Measurements from ENCODE around the gene ATP5F1E.
"Not testable (repeated sequence)": the region's sequence is repeated elsewhere in the genome, so short reads cannot be mapped to it uniquely, and the experiment has no call there.

The ATP5F1E gene

DNA sequence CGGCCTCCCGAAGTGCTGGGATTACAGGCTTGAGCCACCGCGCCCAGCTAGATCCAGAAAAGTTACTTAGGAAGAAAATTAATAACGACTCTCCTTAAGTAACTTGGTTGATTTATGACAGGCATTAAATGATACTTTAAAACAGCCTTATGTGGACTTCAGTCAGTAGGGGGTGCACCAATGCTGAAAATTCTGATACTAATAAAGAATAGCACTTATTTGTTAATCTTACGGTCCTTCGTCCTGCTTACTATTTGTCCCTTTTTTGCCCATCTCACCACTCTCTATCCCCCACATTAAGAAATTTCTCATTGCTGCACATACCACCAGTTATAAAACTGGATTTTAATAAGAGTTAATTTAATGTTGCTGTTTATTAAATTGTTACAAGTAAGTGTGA lies 23.2 kb upstream of the ATP5F1E start:
- H3K9me3 Mint-ChIP-seq = no peaks in the 10 kb centered on the region
- H3K27ac Mint-ChIP-seq = no peak overlapping the region
- H3K4me1 Mint-ChIP-seq (ENCODE audit: low read depth in 2 of 2) = no peaks in the 10 kb centered on the region
- peaks cover 34 to 40% of the 10 kb centered on the region in 2 donors for H3K27me3 Mint-ChIP-seq
- DNase-seq = peak; percentile 14 to 33 (median 17)
- no peaks in the 10 kb centered on the region for H3K36me3 Mint-ChIP-seq (ENCODE audit: insufficient read depth)
- no peak overlapping the region for H3K4me3 Mint-ChIP-seq
- peak; percentile 43 for ATAC-seq (replicated peaks)

DNA sequence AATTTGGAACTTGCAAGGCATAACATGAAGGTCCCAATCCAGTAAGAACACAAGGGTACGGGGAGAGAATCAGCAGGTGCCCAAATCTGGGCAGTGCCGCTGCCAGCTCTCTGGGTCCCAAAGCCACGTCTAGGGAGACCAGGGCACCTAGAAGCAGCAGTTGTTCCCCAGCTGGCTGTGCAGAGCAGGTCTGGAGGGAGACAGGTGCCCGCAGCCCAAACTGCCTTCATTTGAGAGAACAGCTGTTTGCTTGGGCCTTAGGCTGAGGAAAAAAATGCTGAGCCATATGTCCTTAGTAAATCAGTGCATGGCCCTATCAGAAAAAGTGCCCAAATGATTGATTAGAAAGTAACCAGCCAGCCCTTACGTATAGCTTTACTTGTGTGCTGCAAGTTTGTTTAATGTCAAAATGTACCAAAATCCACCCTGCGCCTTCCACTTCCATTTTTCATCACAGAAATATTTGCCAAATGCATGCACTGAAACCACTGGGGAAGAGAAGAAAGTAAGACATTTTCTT lies 19.6 kb upstream of the ATP5F1E start:
- H3K4me3 Mint-ChIP-seq = no peak overlapping the region
- H3K9me3 Mint-ChIP-seq = no peaks in the 10 kb centered on the region
- peaks cover 49 to 64% of the 10 kb centered on the region in 2 donors for H3K27me3 Mint-ChIP-seq
- DNase-seq (no peak), ATAC-seq (replicated peaks) (no peak)
- H3K36me3 Mint-ChIP-seq (ENCODE audit: insufficient read depth) = no peaks in the 10 kb centered on the region
- no peak overlapping the region for H3K27ac Mint-ChIP-seq
- no peaks in the 10 kb centered on the region for H3K4me1 Mint-ChIP-seq (ENCODE audit: low read depth in 2 of 2)

DNA sequence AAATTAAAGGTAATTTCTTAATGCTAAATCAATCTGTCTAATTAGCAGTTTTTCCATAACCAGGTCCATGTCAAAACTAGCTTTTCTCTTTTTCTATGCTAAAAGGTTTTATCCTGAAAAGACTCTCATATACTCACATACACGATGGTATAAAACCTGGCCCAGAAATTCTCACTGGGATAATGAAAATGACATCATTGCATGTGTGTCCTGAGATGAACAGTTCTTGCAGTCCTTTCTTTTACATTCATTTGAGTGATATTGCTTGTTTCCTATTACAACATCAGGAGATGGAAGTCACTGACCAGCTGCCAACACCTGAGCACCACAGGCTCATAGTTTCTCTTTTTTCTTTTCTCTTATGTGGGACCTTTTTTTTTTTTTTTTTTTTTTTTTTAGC lies 18.3 kb upstream of the ATP5F1E start:
- H3K36me3 Mint-ChIP-seq (ENCODE audit: insufficient read depth) = no peaks in the 10 kb centered on the region
- H3K9me3 Mint-ChIP-seq = no peaks in the 10 kb centered on the region
- DNase-seq (no peak), ATAC-seq (replicated peaks) (no peak)
- H3K4me3 Mint-ChIP-seq = no peak overlapping the region
- H3K4me1 Mint-ChIP-seq (ENCODE audit: low read depth in 2 of 2) = no peaks in the 10 kb centered on the region
- H3K27ac Mint-ChIP-seq = no peak overlapping the region
- H3K27me3 Mint-ChIP-seq = peaks cover 49 to 64% of the 10 kb centered on the region in 2 donors

DNA sequence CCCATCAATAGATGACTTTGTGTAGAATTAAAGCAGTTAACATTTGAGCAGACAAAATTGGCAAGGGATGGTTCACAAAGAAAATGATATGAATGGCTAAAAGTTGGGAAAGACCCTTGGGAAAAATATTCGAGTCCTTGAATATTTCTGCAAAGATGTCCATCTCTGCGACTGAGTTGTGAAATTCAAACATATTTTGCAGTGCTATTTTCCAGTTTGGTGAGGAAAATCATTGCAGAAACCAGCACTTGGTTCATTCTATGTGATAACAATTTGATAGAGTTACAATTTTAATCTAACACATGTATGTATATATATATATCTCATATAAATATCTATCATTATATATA lies 16.5 kb upstream of the ATP5F1E start:
- no peaks in the 10 kb centered on the region for H3K36me3 Mint-ChIP-seq (ENCODE audit: insufficient read depth)
- no peaks in the 10 kb centered on the region for H3K9me3 Mint-ChIP-seq
- peaks cover 4 to 5% of the 10 kb centered on the region in 2 donors for H3K4me1 Mint-ChIP-seq (ENCODE audit: low read depth in 2 of 2)
- no peak overlapping the region for H3K4me3 Mint-ChIP-seq
- H3K27ac Mint-ChIP-seq = no peak overlapping the region
- DNase-seq = no peak
- ATAC-seq (replicated peaks) = no peak
- peaks cover 43 to 53% of the 10 kb centered on the region in 2 donors for H3K27me3 Mint-ChIP-seq

DNA sequence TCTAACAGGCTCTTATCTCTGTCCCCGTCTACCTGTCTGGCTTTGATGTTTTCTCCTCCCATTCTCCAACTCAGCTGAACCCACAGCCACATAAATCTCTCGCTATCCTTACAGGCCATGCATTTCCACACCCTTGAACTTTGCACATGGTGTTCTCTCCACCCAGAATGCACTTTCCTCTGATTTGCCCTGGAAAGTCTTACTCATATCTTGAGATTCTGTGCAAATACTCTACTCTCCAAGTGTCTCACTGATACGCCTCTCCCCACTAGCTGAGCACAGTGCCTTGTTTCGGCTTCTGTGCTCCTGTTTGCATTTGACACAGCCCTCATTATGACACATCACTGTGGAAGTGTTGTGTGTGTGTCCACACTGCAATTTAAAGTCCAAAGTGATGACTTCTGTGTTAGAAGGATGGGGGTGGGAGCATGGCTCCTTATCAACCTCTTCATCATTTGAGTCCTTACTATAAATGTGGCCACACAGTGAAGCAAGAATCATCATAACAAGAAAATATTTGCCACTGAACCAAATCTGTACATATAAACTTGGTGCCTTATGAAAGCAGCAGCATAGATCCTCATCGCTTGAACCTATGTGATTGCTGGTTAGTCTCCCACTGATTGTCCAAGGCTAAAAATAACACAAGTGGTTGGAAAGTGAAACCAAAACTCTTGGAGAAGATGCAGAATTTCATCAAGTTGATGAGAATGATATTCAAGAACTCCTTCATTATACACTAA lies 16.0 kb upstream of the ATP5F1E start:
- Mint-ChIP-seq H3K36me3 (ENCODE audit: insufficient read depth) (peaks cover 5% of the 10 kb centered on the region), H3K4me1 (ENCODE audit: low read depth in 2 of 2) (peaks cover 9 to 11% of the 10 kb centered on the region in 2 donors), H3K4me3 (no peak overlapping the region), H3K27ac (no peak overlapping the region), H3K27me3 (peaks cover 38 to 48% of the 10 kb centered on the region in 2 donors), H3K9me3 (no peaks in the 10 kb centered on the region)
- ATAC-seq (replicated peaks) (no peak), DNase-seq (no peak)

DNA sequence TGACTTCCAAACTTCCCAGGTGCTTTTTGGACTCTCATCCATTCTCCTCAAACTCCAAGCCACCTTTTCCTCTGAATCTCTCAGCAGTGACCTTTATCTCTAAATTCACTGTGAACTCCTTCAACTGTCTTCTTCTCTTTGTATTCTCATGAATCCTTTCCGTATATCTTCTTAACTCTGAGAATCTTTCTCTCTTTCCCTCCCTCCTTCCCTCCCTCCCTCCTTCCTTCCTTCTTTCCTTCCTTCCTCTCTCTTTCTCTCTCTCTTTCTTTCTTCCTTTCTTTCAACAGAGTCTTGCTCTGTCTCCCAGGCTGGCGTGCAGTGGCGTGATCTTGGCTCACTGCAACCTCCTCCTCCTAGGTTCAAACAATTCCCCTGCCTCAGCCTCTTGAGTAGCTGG lies 14.7 kb upstream of the ATP5F1E start:
- no peak overlapping the region for H3K27ac Mint-ChIP-seq
- peaks cover 10 to 12% of the 10 kb centered on the region in 2 donors for H3K4me1 Mint-ChIP-seq (ENCODE audit: low read depth in 2 of 2)
- H3K4me3 Mint-ChIP-seq = no peak overlapping the region
- ATAC-seq (replicated peaks) (no peak), DNase-seq (no peak)
- peaks cover 8% of the 10 kb centered on the region for H3K36me3 Mint-ChIP-seq (ENCODE audit: insufficient read depth)
- H3K9me3 Mint-ChIP-seq = no peaks in the 10 kb centered on the region
- H3K27me3 Mint-ChIP-seq = peaks cover 32 to 39% of the 10 kb centered on the region in 2 donors

DNA sequence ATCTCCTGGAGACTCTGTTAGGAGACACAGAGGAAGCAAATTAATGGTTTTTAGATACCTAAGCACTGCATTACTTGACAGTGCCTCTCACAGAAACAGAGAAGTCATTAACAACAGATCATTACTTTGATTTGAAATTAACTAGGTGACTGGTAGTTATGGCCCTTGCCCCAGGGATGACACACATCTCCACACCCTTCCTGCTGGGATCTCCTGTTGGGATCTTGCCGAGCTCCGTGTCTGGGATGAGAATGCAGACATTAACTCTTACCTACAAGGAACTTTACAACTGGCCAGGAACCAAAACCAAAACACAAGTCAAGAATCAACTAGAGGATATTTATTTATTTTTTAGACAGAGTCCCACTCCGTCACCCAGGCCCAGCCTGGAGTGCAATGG lies 12.7 kb upstream of the ATP5F1E start:
- H3K36me3 Mint-ChIP-seq (ENCODE audit: insufficient read depth) = peaks cover 28% of the 10 kb centered on the region
- no peaks in the 10 kb centered on the region for H3K9me3 Mint-ChIP-seq
- ATAC-seq (replicated peaks) (no peak), DNase-seq (no peak)
- H3K4me1 Mint-ChIP-seq (ENCODE audit: low read depth in 2 of 2) = peaks cover 26 to 30% of the 10 kb centered on the region in 2 donors
- peak overlapping the region; percentile 93 to 96 for H3K27ac Mint-ChIP-seq
- H3K4me3 Mint-ChIP-seq = no peak overlapping the region
- H3K27me3 Mint-ChIP-seq = peaks cover 14 to 18% of the 10 kb centered on the region in 2 donors

DNA sequence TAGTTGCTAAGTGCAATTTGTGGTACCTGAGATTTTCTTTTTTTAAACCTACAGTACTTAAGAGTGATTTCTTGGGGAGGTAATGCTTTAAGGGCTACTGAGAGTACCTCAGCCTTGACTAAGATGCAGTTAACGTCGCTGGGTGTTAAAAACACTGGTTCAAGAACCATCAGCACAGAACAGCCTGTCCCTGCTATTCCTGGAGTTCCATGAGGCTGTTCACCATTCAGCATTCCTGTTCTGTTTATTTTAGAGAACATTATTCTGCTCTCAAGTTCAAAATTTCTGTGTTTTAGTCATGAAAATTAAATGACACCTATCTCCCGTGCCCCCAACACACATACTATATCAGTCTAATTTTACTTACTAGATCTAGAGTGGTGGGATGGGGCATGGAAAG lies 12.2 kb upstream of the ATP5F1E start:
- H3K4me3 Mint-ChIP-seq = no peak overlapping the region
- peaks cover 28% of the 10 kb centered on the region for H3K36me3 Mint-ChIP-seq (ENCODE audit: insufficient read depth)
- DNase-seq (no peak), ATAC-seq (replicated peaks) (no peak)
- H3K27ac Mint-ChIP-seq = peak overlapping the region; percentile 93 to 96
- H3K9me3 Mint-ChIP-seq = no peaks in the 10 kb centered on the region
- H3K4me1 Mint-ChIP-seq (ENCODE audit: low read depth in 2 of 2) = peaks cover 26 to 31% of the 10 kb centered on the region in 2 donors
- H3K27me3 Mint-ChIP-seq = peaks cover 10 to 13% of the 10 kb centered on the region in 2 donors

DNA sequence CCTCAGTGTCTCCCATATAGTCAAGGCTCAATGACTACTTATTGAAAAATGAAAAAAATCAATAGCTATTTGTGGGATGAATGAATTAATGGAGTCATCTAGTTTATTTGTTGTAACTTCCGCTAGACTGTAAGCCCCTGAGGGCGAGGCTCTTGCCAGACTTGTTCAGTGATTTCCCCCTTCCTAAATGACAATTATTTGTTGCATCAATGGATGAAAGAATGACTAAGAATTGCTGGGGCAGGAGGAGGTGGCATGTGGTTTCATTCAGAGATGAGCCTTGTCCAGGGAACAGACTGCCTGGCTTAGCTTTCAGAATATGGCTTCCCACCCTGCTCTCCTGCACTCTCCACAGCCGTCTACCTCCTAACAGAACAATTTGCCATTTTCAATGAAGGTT lies 11.6 kb upstream of the ATP5F1E start:
- ATAC-seq (replicated peaks) (peak; percentile 8), DNase-seq (peak in 1 of 3 experiments; percentile 3)
- peaks cover 8 to 10% of the 10 kb centered on the region in 2 donors for H3K27me3 Mint-ChIP-seq
- peak overlapping the region; percentile 93 to 96 for H3K27ac Mint-ChIP-seq
- H3K4me1 Mint-ChIP-seq (ENCODE audit: low read depth in 2 of 2) = peaks cover 26 to 35% of the 10 kb centered on the region in 2 donors
- H3K36me3 Mint-ChIP-seq (ENCODE audit: insufficient read depth) = peaks cover 30% of the 10 kb centered on the region
- no peaks in the 10 kb centered on the region for H3K9me3 Mint-ChIP-seq
- H3K4me3 Mint-ChIP-seq = peak overlapping the region; percentile 84 to 89

DNA sequence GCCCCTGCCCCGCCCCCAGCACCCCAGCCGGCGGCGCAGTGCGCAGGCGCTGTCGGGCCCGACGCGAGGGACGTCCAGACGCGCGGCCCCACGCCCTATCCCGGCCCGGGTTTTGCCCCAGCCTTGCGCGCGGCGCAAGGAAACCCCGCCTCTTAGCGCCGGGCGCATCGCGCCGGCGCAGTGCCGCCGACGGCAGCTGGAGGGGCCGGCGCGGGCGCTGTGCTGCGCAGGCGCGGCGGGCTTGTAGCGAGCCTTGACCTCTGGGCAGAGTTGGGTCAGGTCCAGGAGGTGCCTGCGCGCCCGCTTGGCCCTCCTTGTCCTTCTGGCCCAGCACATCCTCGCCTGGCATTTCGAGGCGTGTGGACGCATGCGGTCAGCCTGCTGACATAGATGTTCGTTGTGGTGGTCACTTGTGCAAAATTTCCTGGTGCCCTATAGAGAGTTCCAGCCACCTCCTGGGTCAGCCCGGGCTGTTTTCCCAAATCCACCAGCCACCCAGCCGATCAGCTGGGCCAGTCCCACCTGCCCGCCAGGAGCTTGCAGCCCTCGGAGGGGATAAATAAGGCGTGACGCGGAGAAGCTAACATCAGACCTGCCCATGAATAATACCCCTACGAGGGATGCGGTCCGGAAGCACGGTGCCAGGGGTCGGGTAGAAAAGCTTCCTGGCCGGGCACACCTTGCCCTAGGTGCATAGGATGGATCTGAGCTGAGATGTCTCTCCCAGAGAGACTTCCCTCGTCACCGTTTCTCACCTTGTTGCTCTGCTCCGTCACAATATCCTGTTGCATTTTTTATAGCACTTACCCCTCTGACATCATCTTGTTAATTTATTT lies 10.9 kb upstream of the ATP5F1E start:
- Mint-ChIP-seq H3K9me3 (no peaks in the 10 kb centered on the region), H3K27me3 (peaks cover 3 to 5% of the 10 kb centered on the region in 2 donors), H3K36me3 (ENCODE audit: insufficient read depth) (peaks cover 37% of the 10 kb centered on the region), H3K4me3 (peak overlapping the region; percentile 84 to 89), H3K4me1 (ENCODE audit: low read depth in 2 of 2) (peaks cover 26 to 35% of the 10 kb centered on the region in 2 donors), H3K27ac (peak overlapping the region; percentile 93 to 96)
- DNase-seq (peak; percentile 91 to 94 (median 93)), ATAC-seq (replicated peaks) (peak; percentile 86)

DNA sequence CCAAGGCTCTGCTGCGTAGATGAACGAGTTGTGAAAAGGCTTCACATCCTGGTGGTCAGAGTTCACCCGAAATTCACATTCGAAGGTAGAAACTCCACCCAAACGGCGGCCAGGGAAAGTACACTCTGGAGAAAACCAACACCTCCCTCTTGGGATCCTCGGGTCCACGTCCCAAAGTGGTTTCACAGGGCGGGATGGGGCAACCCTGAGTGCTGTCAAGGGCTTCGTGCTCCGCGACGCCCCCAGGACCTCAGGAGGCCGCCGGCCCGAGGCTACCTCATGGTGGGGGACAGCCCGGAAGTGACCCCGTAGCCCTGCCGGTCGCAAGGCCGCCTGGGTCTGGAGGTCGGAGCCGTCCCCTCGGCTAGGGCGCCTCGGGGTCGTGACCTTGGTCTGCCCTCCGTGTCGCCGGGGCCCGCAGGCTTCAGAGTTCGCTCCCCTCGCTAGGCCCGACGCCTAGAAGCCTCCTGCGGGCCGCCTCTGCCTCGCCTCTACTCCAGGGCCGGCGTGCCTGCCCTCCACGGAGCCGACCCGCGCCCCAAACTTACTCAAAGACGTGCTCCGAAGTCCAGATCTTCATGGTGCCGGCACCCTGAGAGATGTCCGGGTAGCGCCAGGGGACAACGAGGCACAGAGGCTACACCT lies 10.1 kb upstream of the ATP5F1E start, which contains the start of gene PRELID3B:
TSS of gene PRELID3B (minus strand) at position 636 of the 645 bp plus-strand sequence. CDS start at position 580, 56 bp downstream.
- Mint-ChIP-seq H3K27me3 (no peaks in the 10 kb centered on the region), H3K36me3 (ENCODE audit: insufficient read depth) (peaks cover 44% of the 10 kb centered on the region), H3K4me1 (ENCODE audit: low read depth in 2 of 2) (peaks cover 26 to 35% of the 10 kb centered on the region in 2 donors), H3K4me3 (peak within 1 kb of the TSS; percentile 84 to 89), H3K27ac (peak within 1 kb of the TSS; percentile 93 to 96), H3K9me3 (no peaks in the 10 kb centered on the region)
- ATAC-seq (replicated peaks) (peak; percentile 26), DNase-seq (peak in 2 of 3 experiments; percentile 15 to 36)

DNA sequence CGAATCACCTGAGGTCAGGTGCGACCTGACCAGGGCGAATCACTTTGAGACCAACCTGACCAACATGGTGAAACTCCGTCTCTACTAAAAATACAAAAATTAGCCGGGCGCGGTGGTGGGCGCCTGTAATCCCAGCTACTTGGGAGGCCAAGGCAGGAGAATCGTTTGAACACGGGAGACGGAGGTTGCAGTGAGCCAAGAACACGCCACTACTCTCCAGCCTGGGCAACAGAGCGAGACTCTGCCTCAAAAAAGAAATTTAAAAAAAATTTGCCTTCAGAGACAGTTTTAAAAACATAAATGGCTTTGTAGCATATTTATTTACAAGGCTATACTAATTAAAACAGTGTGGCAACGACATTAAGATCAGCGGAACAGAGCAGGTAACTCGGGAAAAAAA lies 9.4 kb upstream of the ATP5F1E start:
- not testable (repeated sequence) for DNase-seq; H3K27me3 Mint-ChIP-seq; H3K9me3 Mint-ChIP-seq; ATAC-seq (replicated peaks)
- peaks cover 52% of the 10 kb centered on the region for H3K36me3 Mint-ChIP-seq (ENCODE audit: insufficient read depth)
- H3K4me3 Mint-ChIP-seq = peak overlapping the region; percentile 84 to 89
- peak overlapping the region in 1 of 2 donors; percentile 35 for H3K27ac Mint-ChIP-seq
- peaks cover 29 to 41% of the 10 kb centered on the region in 2 donors for H3K4me1 Mint-ChIP-seq (ENCODE audit: low read depth in 2 of 2)

DNA sequence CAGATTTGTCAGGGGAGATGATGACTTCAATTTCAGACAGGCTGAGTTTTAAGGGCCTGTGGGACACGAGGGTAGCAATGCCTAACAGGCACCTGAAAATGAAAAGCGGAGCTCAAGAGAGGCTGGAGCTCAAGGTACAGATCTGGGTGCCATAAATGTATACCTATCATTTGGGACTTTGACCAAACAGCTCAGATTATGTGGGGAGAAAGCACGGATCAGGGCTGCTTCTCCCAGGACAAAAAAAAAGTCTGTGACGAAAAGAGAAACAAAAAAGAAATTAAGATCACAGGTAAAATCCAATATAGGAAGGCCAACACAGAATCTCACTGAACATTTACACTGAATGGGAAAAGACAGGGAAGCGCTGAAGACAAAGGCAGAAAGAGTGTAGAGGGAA lies 8.5 kb upstream of the ATP5F1E start:
- DNase-seq (no peak), ATAC-seq (replicated peaks) (no peak)
- H3K4me3 Mint-ChIP-seq = peak overlapping the region; percentile 84 to 89
- H3K4me1 Mint-ChIP-seq (ENCODE audit: low read depth in 2 of 2) = peaks cover 30 to 41% of the 10 kb centered on the region in 2 donors
- H3K36me3 Mint-ChIP-seq (ENCODE audit: insufficient read depth) = peaks cover 60% of the 10 kb centered on the region
- H3K27me3 Mint-ChIP-seq = no peaks in the 10 kb centered on the region
- H3K9me3 Mint-ChIP-seq = no peaks in the 10 kb centered on the region
- H3K27ac Mint-ChIP-seq = peak overlapping the region; percentile 4 to 35

Measured in effector memory CD8-positive, alpha-beta T cell (primary cell).